SK-N-SH treated with all-trans-retinoic acid at 6 μM for 48 hours (cell line): ENCODE data around the gene DOCK1.

Experiments
- ATAC-seq: fragments of 200-7000 bp; cut with Tn5 transposase; 3 replicates; pipeline ENCODE4 v1.9.1; 2020; ENCODE audit warnings: mild to moderate bottlenecking, moderate library complexity
- ARNTL ChIP-seq: fragments of 450-650 bp; formaldehyde crosslinking; IDR thresholded peaks from 2 replicates; pipeline ENCODE4 v1.5.0; 2020; ENCODE audit warnings: low read depth, mild to moderate bottlenecking, moderate library complexity, borderline replicate concordance
- BACH2 ChIP-seq: fragments of 250-450 bp; sonication (Bioruptor Pico); IDR thresholded peaks from 2 replicates; pipeline ENCODE4 v1.9.0; 2021; ENCODE audit warnings: mild to moderate bottlenecking, borderline replicate concordance
- CREB5 ChIP-seq: fragments of 250-450 bp; sonication (Bioruptor Pico); IDR thresholded peaks from 2 replicates; pipeline ENCODE4 v1.5.1; 2020; ENCODE audit warnings: low read depth, mild to moderate bottlenecking, moderate library complexity
- CSDC2 ChIP-seq: fragments of 250-450 bp; sonication (Bioruptor Pico); IDR thresholded peaks from 2 replicates; pipeline ENCODE4 v1.5.0; 2020; ENCODE audit warnings: mild to moderate bottlenecking, moderate library complexity
- CSRNP3 ChIP-seq: fragments of 250-450 bp; sonication (Bioruptor Pico); IDR thresholded peaks from 2 replicates; pipeline ENCODE4 v1.5.1; 2021; ENCODE audit warnings: mild to moderate bottlenecking, moderate library complexity
- ESRRG ChIP-seq: fragments of 250-450 bp; sonication (Bioruptor Pico); IDR thresholded peaks from 2 replicates; pipeline ENCODE4 v1.6.1; 2021; ENCODE audit warnings: mild to moderate bottlenecking
- GLIS3 ChIP-seq: fragments of 250-450 bp; sonication (Bioruptor Pico); IDR thresholded peaks from 2 replicates; pipeline ENCODE4 v1.5.0; 2020; ENCODE audit warnings: mild to moderate bottlenecking, moderate library complexity
- ISL1 ChIP-seq: fragments of 250-450 bp; sonication (Bioruptor Pico); IDR thresholded peaks from 2 replicates; pipeline ENCODE4 v2.1.2; 2022; ENCODE audit warnings: mild to moderate bottlenecking, moderate library complexity
- POU6F1 ChIP-seq: fragments of 250-450 bp; sonication (Bioruptor Pico); IDR thresholded peaks from 2 replicates; pipeline ENCODE4 v1.8.0; 2021; ENCODE audit warnings: low read depth, mild to moderate bottlenecking, moderate library complexity, borderline replicate concordance
- PPARA ChIP-seq: fragments of 250-450 bp; sonication (Bioruptor Pico); IDR thresholded peaks from 2 replicates; pipeline ENCODE4 v1.5.0; 2020; ENCODE audit warnings: mild to moderate bottlenecking, borderline replicate concordance
- RARB ChIP-seq: fragments of 250-450 bp; sonication (Bioruptor Pico); IDR thresholded peaks from 2 replicates; pipeline ENCODE4 v1.8.0; 2021; ENCODE audit warnings: mild to moderate bottlenecking, moderate library complexity
- TCF4 ChIP-seq: fragments of 250-450 bp; sonication (Bioruptor Pico); IDR thresholded peaks from 2 replicates; pipeline ENCODE4 v1.8.0; 2021; ENCODE audit warnings: mild to moderate bottlenecking, moderate library complexity, borderline replicate concordance
- TOX ChIP-seq: fragments of 250-450 bp; sonication (Bioruptor Pico); IDR thresholded peaks from 2 replicates; pipeline ENCODE4 v1.8.0; 2021; ENCODE audit warnings: mild to moderate bottlenecking, moderate library complexity, borderline replicate concordance
- TSHZ2 ChIP-seq: fragments of 250-450 bp; sonication (Bioruptor Pico); IDR thresholded peaks from 2 replicates; pipeline ENCODE4 v1.5.0; 2020; ENCODE audit warnings: mild to moderate bottlenecking, moderate library complexity
- ZC3H10 ChIP-seq: fragments of 250-450 bp; sonication (Bioruptor Pico); IDR thresholded peaks from 2 replicates; pipeline ENCODE4 v1.5.1; 2021; ENCODE audit warnings: mild to moderate bottlenecking, moderate library complexity
- ZFP3 ChIP-seq: fragments of 250-450 bp; sonication (Bioruptor Pico); IDR thresholded peaks from 2 replicates; pipeline ENCODE4 v1.5.0; 2020; ENCODE audit warnings: mild to moderate bottlenecking, moderate library complexity
- ZFP30 ChIP-seq: fragments of 450-650 bp; formaldehyde crosslinking; IDR thresholded peaks from 2 replicates; pipeline ENCODE4 v1.5.0; 2022; ENCODE audit warnings: mild to moderate bottlenecking, moderate library complexity
- ZNF565 ChIP-seq: fragments of 450-650 bp; formaldehyde crosslinking; conservative IDR thresholded peaks from 2 replicates; pipeline ENCODE4 v1.5.0; 2020; ENCODE audit warnings: low read depth, mild to moderate bottlenecking, moderate library complexity
- TF ChIP-seq, protein P1 (sequence below): fragments of 250-450 bp; sonication (Bioruptor Pico); IDR thresholded peaks from 2 replicates; pipeline ENCODE4 v1.8.0; 2020; ENCODE audit warnings: mild to moderate bottlenecking, moderate library complexity, borderline replicate concordance

The DOCK1 gene

DNA sequence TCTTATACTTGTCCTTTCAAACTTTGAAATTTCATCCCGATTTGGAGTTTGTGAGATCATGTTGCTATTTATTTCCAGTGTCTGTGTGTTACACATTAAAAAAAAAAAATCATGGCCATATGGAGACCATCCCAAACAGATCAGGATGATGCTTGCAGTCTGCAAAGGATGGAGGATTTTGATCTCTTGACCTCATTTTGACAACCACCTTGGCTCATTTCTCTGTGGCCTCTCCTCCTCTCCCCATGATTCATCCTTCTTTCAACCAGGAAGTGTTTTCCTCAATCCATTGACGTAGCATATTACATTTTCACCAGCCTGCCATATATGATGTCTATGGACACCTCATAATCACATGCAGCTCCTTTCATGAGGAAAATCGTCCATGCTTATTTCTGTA is 360.1 kb downstream of the DOCK1 start (continued):
- TF ChIP-seq TSHZ2 (CRISPR knock-in tag) (no peak), CREB5 (CRISPR knock-in tag) (no peak), CSDC2 (CRISPR knock-in tag) (no peak), CSRNP3 (no peak), ESRRG (CRISPR knock-in tag) (no peak), TCF4 (no peak), GLIS3 (CRISPR knock-in tag) (no peak), BACH2 (CRISPR knock-in tag) (no peak)
- TF ChIP-seq, all 23 proteins: peak for 0

DNA sequence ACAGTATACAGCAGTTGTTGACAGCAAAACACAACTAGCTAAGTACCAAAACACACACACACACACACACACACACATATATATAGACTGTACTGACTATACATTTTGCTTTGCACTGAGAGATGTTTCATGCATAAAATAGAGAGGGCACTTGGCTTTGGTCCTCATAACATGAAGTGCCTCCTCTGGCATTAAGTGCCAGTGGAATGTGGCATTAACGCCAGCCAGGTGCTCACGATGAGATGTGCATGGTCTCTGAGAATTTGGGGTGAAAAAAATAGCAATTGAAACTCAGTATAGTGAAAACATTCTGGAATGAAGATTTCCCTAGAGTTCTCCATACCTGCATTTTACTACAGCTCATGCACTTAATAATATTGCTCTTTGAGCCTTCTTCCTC is 361.2 kb downstream of the DOCK1 start:
- TF ChIP-seq GLIS3 (CRISPR knock-in tag) (no peak), ISL1 (CRISPR knock-in tag) (no peak), POU6F1 (CRISPR knock-in tag) (no peak), ESRRG (CRISPR knock-in tag) (no peak), CSRNP3 (no peak), PPARA (CRISPR knock-in tag) (no peak)
- ATAC-seq: no peak

GRCh38 chr10:127267442-127267841 is 362.2 kb downstream of the DOCK1 start:
- no peak for ATAC-seq
- TF ChIP-seq CSRNP3: no peak
- TF ChIP-seq, protein P1, sequence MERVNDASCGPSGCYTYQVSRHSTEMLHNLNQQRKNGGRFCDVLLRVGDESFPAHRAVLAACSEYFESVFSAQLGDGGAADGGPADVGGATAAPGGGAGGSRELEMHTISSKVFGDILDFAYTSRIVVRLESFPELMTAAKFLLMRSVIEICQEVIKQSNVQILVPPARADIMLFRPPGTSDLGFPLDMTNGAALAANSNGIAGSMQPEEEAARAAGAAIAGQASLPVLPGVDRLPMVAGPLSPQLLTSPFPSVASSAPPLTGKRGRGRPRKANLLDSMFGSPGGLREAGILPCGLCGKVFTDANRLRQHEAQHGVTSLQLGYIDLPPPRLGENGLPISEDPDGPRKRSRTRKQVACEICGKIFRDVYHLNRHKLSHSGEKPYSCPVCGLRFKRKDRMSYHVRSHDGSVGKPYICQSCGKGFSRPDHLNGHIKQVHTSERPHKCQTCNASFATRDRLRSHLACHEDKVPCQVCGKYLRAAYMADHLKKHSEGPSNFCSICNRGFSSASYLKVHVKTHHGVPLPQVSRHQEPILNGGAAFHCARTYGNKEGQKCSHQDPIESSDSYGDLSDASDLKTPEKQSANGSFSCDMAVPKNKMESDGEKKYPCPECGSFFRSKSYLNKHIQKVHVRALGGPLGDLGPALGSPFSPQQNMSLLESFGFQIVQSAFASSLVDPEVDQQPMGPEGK (CRISPR knock-in tag): no peak
- no peak for TF ChIP-seq POU6F1 (CRISPR knock-in tag)
- TF ChIP-seq ZC3H10: no peak
- no peak for TF ChIP-seq ZFP30 (CRISPR knock-in tag)
- no peak for TF ChIP-seq ZFP3 (CRISPR knock-in tag)
- no peak for TF ChIP-seq ZNF565
- no peak for TF ChIP-seq CSDC2 (CRISPR knock-in tag)
- TF ChIP-seq ISL1 (CRISPR knock-in tag): no peak
- TF ChIP-seq ARNTL (CRISPR knock-in tag): no peak
- TF ChIP-seq RARB (CRISPR knock-in tag): no peak
- TF ChIP-seq TOX (CRISPR knock-in tag): no peak
